Skin of body (tissue), 2 donors: ENCODE measurements around the gene KIF13A. TPM values are rescaled to one million over a fixed set of nuclear protein-coding genes. Genes with fewer than 3 reads are reported as not detected.
A peak's percentile ranks its signal among the peaks of the same experiment; 100 is the strongest.
"Not testable (repeated sequence)": the region's sequence is repeated elsewhere in the genome, so short reads cannot be mapped to it uniquely, and the experiment has no call there.

Experiments used
- DNase-seq: peaks from one replicate; lab custom pipeline; 2025; lab: John Stamatoyannopoulos, UW
- total RNA-seq: library from RNA; depleted of rRNA; stranded (reverse); fragments of >200 nt; gene quantifications from one replicate; pipeline ENCODE4 v1.2.3, GENCODE V29; 2014

KIF13A gene
- total RNA-seq, 1 donor from 2014 or later: 46.1 TPM

- no peak for DNase-seq
These were observed 87.4 kb downstream of the KIF13A start for GRCh38 chr6:17900011-17900410.

GRCh38 chr6:17899491-17899890 lies 87.9 kb downstream of the KIF13A start:
- peak; percentile 33 for DNase-seq

DNA sequence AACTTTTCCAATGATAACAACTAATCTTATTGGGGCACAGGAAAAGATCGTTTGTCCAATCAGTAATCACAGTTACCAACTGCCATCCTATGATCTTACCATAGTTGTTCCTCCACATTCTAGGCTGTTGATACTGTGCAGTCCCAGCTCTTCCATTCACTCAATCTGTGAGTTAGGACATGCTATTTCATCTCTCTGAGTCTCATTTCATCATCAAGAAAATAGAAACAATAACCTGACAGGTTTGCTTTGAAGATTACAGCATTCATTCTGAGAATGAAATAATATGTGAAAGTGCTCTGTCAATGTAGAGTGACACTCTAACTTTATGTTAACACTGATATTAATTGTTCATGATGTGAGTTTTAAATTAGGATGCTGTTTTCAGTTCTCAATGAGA lies 89.8 kb downstream of the KIF13A start:
- no peak for DNase-seq

DNA sequence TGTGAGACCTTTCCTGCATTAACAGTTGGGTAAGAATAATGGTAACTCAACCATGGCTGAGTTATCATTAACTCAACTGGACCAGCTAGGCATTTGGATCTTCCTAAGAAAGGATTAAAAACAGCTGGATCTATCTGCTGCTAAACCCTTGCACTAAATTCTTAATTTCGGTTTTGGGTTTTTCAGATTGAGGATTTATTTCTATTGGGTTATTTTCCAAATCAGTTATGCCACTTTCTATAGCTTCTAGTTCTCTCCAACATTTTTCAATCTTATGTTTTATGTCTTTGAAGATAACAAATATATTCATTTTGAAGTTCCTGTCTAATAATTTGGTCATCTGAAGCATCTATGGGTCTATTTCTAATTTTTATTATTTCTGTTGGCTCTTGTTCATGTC lies 92.5 kb downstream of the KIF13A start:
- no peak for DNase-seq

DNA sequence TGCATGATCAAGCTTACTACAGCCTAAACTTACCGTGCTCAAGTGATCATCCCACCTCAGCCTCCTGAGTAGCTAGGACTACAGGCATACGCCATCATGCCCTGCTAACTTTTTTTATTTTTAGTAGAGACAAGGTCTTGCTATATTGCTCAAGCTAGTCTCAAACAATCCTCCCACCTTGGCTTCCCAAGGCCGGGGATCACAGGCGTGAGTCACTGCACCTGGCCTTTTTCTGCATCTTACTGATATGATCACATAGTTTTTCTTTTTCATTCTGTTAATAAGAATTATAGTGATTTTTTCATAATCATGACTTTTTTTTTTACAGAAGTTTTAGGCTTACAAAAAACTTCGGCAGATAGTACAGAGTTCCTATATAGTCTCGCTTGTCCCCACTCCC lies 93.2 kb downstream of the KIF13A start:
- DNase-seq: no peak

- DNase-seq: no peak
These were observed 95.2 kb downstream of the KIF13A start for GRCh38 chr6:17892097-17892686.

- no peak for DNase-seq
These were observed 97.1 kb downstream of the KIF13A start for GRCh38 chr6:17890309-17890708.

- DNase-seq: not testable (repeated sequence)
These were observed 97.7 kb downstream of the KIF13A start for GRCh38 chr6:17889777-17890176.

DNA sequence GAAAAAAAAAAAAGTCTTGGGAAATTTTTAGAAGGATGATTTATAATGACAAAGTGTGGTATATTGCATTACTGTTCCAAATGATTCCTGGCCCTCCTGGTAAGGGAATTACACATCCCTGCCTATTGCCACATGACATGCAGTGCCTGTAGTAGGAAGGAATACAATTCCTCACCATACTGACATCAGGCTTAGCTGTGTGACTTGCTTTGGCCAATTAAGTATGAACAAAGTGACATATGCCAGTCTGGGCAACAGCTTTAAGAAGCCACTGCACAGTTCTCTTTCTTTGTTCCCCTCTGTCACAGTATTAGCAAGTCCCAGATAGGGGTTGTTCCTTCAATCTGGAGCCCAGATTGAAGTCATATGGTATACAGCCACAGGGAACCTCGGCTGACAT lies 100.5 kb downstream of the KIF13A start:
- DNase-seq: peak; percentile 86

DNA sequence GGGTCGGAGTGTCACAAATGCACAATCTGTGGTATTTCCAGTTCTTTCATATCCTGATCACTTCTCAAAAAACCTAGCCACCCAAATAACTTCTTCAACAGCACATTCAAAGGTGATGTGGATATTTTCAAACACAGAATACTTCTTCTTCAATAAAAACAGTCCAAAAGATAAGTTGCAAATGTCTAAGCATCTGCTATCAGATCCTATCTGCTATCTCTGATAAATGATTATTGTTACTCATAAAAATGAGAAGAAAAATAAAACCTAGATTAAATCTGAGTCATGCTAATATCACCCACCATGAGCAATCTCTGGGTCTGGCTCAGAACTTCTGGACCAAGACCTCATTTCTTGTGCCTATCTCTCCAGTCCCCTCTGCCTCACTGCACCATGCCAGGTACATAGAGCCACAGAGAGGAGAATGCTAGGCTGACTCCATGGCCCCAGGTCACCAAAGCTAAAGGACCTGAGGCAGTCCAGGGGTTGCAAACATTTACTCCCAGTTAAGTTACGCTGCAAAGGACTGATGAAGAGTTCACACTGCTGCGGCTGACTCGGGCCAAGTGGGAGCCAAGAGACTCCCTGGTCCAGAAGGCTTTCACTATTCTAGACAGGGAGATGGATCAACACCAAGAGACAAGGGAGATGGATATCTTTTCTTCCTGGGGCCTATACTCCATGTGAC lies 101.4 kb downstream of the KIF13A start:
- no peak for DNase-seq

- DNase-seq: no peak
These were observed 102.6 kb downstream of the KIF13A start for GRCh38 chr6:17884498-17885478.

DNA sequence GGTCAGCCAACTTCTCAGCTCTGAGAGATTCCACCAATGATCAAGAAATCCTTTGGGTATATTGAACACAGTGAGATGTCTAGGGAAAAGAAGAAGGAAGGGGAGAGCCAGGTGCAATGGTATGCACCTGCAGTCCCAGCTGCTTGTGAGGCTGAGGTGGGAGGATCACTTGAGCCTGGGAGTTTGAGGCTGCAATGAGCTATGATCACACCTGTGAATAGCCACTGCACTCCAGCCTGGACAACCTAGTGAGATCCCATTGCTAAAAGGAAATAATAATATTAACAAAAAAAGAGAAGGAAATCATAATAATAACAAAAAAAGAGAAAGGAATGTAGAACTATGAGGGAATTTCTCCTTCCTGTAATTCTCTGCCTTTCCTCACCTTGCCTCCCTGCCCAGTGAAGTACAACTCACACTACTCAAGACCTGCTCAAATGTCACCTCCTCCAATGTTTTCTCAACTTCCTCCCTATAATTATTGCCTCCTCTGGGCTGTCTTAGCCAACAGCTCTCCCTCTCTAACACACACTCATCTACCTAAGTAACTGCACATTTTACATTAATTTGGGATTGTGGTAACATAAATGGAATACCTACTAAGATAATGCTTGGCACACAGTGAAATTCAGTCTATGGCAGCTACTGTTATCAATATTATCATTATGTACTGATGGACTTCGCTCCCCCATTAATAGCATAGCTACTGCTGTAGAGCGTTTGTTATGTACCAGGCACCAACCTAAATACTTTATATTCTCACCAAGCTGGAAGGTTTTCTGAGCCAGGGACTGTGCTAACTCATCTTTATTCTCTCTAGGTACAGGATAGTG lies 103.6 kb downstream of the KIF13A start:
- no peak for DNase-seq

- DNase-seq: peak; percentile 30
These were observed 106.2 kb downstream of the KIF13A start for GRCh38 chr6:17881085-17881858.

GRCh38 chr6:17879184-17879583 lies 108.3 kb downstream of the KIF13A start:
- DNase-seq: peak; percentile 55

GRCh38 chr6:17878734-17879133 lies 108.7 kb downstream of the KIF13A start:
- no peak for DNase-seq

GRCh38 chr6:17877895-17878440 lies 109.5 kb downstream of the KIF13A start:
- no peak for DNase-seq

DNA sequence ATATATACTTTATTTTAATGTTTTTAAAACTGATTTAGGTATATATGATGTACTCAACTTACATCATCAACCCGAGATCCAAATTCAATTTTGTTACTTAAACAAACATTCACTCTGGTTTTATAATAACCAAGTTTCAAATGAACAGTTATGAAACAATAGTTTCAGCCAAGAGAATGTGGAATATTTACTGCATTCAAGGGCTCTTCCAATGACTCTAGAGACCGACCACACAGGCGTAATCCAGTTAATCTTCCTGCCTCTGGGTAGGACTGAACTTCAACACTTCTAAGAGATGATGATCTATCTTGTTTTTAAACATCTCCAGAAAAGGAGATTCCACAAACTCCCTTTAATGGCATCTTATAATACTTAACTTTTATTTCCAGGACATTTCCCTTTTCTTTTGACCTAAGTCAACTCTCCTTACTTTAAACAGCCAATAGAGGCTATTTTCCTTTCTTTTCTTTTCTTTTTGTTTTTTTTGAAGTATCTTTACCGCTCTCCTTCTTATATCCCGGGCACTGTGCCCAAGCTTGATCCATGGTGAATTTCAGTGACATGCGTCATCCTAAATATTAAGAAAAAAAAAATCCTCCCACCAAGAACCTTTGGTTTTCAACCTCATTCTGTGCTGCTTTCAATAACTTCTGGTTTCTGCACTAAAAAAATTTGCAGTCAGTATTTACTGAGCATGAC lies 110.1 kb downstream of the KIF13A start:
- DNase-seq: peak; percentile 78

DNA sequence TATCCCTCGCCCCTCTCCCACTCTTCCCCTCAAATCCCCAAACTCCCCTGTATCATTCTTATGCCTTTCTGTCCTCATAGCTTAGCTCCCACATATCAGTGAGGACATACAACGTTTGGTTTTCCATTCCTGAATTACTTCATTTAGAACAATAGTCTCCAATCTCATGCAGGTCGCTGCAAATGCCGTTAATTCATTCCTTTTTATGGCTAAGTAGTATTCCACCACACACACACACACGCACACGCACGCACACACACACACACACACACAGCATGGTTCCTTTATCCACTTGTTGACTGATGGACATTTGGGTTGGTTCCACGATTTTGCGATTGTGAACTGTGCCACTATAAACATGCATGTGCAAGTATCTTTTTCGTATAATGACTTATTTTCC lies 112.7 kb downstream of the KIF13A start:
- DNase-seq: no peak

DNA sequence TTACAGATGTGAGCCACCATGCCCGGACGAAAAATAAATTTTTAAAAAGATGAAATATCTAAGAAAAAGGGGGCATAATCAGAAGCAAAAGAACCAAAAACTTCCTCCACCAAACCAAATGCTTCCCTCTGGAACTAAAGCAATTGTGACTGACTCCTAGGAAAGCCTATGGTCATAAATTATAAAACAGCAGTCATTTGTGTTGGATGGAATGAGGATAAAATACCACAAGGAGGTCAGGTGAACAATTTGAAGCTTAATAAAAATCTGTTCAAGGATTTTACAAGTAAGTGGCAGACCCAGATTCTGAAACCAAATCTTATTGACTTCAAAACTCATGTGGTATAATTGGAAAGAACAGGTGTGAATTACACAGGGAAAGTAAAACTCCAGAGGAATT lies 114.5 kb downstream of the KIF13A start:
- no peak for DNase-seq

- DNase-seq: no peak
These were observed 115.6 kb downstream of the KIF13A start for GRCh38 chr6:17871836-17872235.
